CD4-positive, alpha-beta T cell (primary cell): ENCODE results near the gene TRH. TPM values are rescaled to one million over a fixed set of nuclear protein-coding genes. Genes with fewer than 3 reads are reported as not detected.
"Not testable (repeated sequence)": the region's sequence is repeated elsewhere in the genome, so short reads cannot be mapped to it uniquely, and the experiment has no call there.

Source experiments
- ATAC-seq: fragments of 200-7000 bp; cut with Tn5 transposase; one replicate; pipeline ENCODE4 v1.10.0; 2022; ENCODE audit warnings: mild to moderate bottlenecking; ENCODE audit not compliant: poor library complexity
- CTCF ChIA-PET: fragments of 350-600 bp; sonication (Branson Sonifier 250); formaldehyde crosslinking; loops from one replicate; lab custom pipeline; 2021; ENCODE audit warnings: antibody characterized with exemption, inconsistent platforms; lab: Charles Lee
- POLR2A ChIA-PET: fragments of 350-600 bp; sonication (Branson Sonifier 250); formaldehyde crosslinking; loops from one replicate; lab custom pipeline; 2021; ENCODE audit warnings: antibody characterized with exemption, inconsistent platforms; lab: Charles Lee
- DNase-seq, 14 experiments: peaks; one replicate each; pipeline ENCODE4 v3.0.0-alpha.2; 2013 to 2020; ENCODE audit warnings: mixed read lengths in 2 of 14
- H3K27ac ChIP-seq, 2 donors: one replicate each; pipeline versions ENCODE4 v1.5.1 to v1.7.0; 2013; ENCODE audit warnings: low read length in 2 of 2, low read depth in 1 of 2, mild to moderate bottlenecking in 1 of 2
- H3K27me3 ChIP-seq, 2 experiments: 1 replicate in 1 of 2; 2 replicates in 1 of 2; pipeline versions ENCODE4 v1.6.1 to v1.7.0; 2013; ENCODE audit warnings: low read length in 2 of 2, control low read depth in 1 of 2, mild to moderate bottlenecking in 1 of 2, moderate library complexity in 1 of 2; ENCODE audit not compliant: insufficient read depth in 2 of 2, control insufficient read depth in 1 of 2
- H3K36me3 ChIP-seq: one replicate; pipeline ENCODE4 v1.6.1; 2013; ENCODE audit warnings: low read length, control low read depth; ENCODE audit not compliant: insufficient read depth
- H3K4me1 ChIP-seq: one replicate; pipeline ENCODE4 v1.6.1; 2013; ENCODE audit warnings: low read length, control low read depth; ENCODE audit not compliant: insufficient read depth
- H3K4me3 ChIP-seq: one replicate; pipeline ENCODE4 v1.5.1; 2013; ENCODE audit warnings: mild to moderate bottlenecking, low read length, moderate library complexity
- H3K9me3 ChIP-seq, 2 experiments: 1 replicate in 1 of 2; 2 replicates in 1 of 2; pipeline versions ENCODE4 v1.6.1 to v1.7.0; 2013; ENCODE audit warnings: low read length in 2 of 2, mild to moderate bottlenecking in 2 of 2, control low read depth in 1 of 2, moderate library complexity in 1 of 2; ENCODE audit not compliant: control insufficient read depth in 1 of 2, insufficient read depth in 1 of 2
- H3K27ac Mint-ChIP-seq: one replicate; pipeline ENCODE4 v1.8.0; 2020; ENCODE audit warnings: mixed read lengths
- H3K27me3 Mint-ChIP-seq: one replicate; pipeline ENCODE4 v1.8.0; 2021; ENCODE audit warnings: mixed read lengths
- H3K36me3 Mint-ChIP-seq: one replicate; pipeline ENCODE4 v1.8.0; 2021; ENCODE audit warnings: low read depth, mixed read lengths
- H3K4me1 Mint-ChIP-seq: one replicate; pipeline ENCODE4 v1.8.0; 2021; ENCODE audit warnings: low read depth, mixed read lengths
- H3K4me3 Mint-ChIP-seq: one replicate; pipeline ENCODE4 v1.8.0; 2020; ENCODE audit warnings: mild to moderate bottlenecking, mixed read lengths
- H3K9me3 Mint-ChIP-seq: one replicate; pipeline ENCODE4 v1.8.0; 2020; ENCODE audit warnings: mixed read lengths
- intact Hi-C, 2 experiments: fragments of 100-400 bp; cut with DNase I in 1 of 2; cut with micrococcal nuclease in 1 of 2; formaldehyde crosslinking; loops; one replicate each; pipeline versions ENCODE4 v1.15.1 to v1.9.0; 2023 to 2025; cut with DNase I, micrococcal nuclease
- total RNA-seq, 174 experiments: library from RNA in 2 of 174; stranded (reverse) in 2 of 174; gene quantifications; one replicate each; pipeline ENCODE4 v1.2.3 and lab custom pipeline; 2021 to 2026
- TF ChIP-seq, protein P1 (sequence below): fragments of 200-600 bp; IDR thresholded peaks from one replicate; pipeline ENCODE4 v1.8.0; 2022; ENCODE audit warnings: antibody characterized with exemption, mild to moderate bottlenecking

The TRH gene
- total RNA-seq, 2 experiments from 2014 or later = not detected

DNA sequence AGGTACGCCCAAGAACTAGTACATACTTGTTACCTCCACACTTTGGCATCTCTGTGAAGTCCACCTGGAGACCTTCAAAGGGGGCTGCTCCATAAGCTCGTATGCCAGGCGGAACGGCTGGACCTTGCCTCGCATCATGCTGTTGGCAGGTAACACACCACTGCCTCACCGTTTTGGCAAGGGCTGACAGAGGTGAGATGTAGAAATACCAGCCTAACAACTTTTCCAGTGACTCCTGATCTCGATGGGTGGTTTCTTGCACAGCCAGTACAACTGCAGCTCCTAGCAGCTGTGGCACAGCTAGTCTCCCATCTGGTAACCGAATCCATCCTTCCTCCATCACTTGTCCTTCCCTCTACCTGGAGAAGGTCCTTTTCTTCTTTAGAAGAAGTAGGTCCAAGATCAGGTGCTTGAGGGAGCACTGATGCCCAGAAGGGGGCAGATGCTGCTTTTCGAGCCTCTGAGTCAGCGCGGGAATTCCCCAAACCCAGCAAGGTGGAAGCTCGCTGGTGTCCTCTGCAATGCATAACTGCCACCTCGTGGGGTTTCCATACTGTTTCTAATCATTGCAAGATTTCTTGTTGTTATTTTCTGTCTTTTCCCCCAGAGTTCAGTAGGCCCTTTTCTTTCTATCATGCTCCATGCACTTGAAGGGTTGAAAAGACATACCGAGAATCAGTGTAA lies 51.8 kb downstream of the TRH start:
- POLR2A ChIA-PET, H3K36me3 ChIP-seq, H3K9me3 ChIP-seq, H3K27ac ChIP-seq, H3K4me1 Mint-ChIP-seq, H3K4me3 ChIP-seq, H3K27ac Mint-ChIP-seq, H3K36me3 Mint-ChIP-seq, H3K4me1 ChIP-seq, H3K4me3 Mint-ChIP-seq, H3K9me3 Mint-ChIP-seq, ATAC-seq, H3K27me3 Mint-ChIP-seq, H3K27me3 ChIP-seq: not testable (repeated sequence)
- DNase-seq = peak in 5 of 14 experiments; percentile 4 to 38 (median 16)
- TF ChIP-seq, protein P1, sequence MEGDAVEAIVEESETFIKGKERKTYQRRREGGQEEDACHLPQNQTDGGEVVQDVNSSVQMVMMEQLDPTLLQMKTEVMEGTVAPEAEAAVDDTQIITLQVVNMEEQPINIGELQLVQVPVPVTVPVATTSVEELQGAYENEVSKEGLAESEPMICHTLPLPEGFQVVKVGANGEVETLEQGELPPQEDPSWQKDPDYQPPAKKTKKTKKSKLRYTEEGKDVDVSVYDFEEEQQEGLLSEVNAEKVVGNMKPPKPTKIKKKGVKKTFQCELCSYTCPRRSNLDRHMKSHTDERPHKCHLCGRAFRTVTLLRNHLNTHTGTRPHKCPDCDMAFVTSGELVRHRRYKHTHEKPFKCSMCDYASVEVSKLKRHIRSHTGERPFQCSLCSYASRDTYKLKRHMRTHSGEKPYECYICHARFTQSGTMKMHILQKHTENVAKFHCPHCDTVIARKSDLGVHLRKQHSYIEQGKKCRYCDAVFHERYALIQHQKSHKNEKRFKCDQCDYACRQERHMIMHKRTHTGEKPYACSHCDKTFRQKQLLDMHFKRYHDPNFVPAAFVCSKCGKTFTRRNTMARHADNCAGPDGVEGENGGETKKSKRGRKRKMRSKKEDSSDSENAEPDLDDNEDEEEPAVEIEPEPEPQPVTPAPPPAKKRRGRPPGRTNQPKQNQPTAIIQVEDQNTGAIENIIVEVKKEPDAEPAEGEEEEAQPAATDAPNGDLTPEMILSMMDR = peak; percentile 45
- CTCF ChIA-PET = interaction anchor here (0.7 kb wide), 1 partner anchor 72 kb away, joined by 3 read pairs; no protein-coding TSS in a partner anchor
- intact Hi-C loops = loop anchor here (5.0 to 10.0 kb wide), 2 partner anchors 76 to 79 kb away; no protein-coding TSS in a partner anchor

DNA sequence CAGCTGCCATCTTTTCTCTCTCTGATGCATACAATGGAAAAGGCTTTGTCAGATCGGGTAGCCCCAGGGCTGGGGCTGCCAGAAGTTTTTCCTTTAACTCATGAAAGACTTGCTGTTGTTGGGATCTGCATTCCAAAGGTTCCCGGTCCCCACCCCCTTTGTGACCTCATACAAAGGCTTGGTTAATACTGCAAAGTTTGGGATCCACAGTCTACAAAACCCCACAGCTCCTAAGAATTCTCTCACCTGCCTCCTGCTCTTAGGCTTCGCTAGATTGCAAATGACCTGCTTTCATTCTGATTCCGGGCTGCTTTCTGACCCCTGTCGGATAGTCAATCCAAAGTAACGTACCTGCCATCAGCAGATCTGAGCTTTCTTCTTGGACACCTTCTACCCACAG lies 52.9 kb downstream of the TRH start:
- H3K4me3 ChIP-seq, H3K4me3 Mint-ChIP-seq, CTCF ChIA-PET, H3K27ac ChIP-seq, H3K9me3 Mint-ChIP-seq, H3K4me1 ChIP-seq, H3K36me3 Mint-ChIP-seq, H3K27ac Mint-ChIP-seq, H3K27me3 ChIP-seq, DNase-seq, H3K9me3 ChIP-seq, H3K4me1 Mint-ChIP-seq, POLR2A ChIA-PET, H3K27me3 Mint-ChIP-seq, H3K36me3 ChIP-seq, ATAC-seq: not testable (repeated sequence)
- intact Hi-C loops = loop anchor here (5.0 to 10.0 kb wide), 2 partner anchors 75 to 77 kb away; no protein-coding TSS in a partner anchor

Other genes starting within 250 kb of the TRH start
- gene TMCC1, start 81.0 kb upstream of the TRH start, total RNA-seq = 10 to 100 TPM; 33.3 to 33.8 TPM
- gene ALG1L2, start 107.1 kb downstream of the TRH start, total RNA-seq = under 1 TPM in 1 of 2 experiments, not detected in 1; 0.80 TPM